ENCODE measurements around the gene XBP1. TPM values are rescaled to one million over a fixed set of nuclear protein-coding genes. Genes with fewer than 3 reads are reported as not detected.
"Not testable (repeated sequence)": the region's sequence is repeated elsewhere in the genome, so short reads cannot be mapped to it uniquely, and the experiment has no call there.

Gene XBP1
- total and polyA plus RNA-seq, 12 donors = 31.2 to 393 (median 150) TPM

GRCh38 chr22:28829358-28830181 lies 29.2 kb upstream of the XBP1 start:
- intact Hi-C loops (cut with DNase I) = loop anchor here (5.0 kb wide), 3 partner anchors 222 to 232 kb away; no protein-coding TSS in a partner anchor
- 39 to 42% (median 39%) methylated on average over 12 of the region's 12 CpGs for WGBS, 4 donors
- TF ChIP-seq CTCF (IDR thresholded peaks at IDR 0.05) (peak; percentile 96 to 99 (median 98)), POLR2A (IDR thresholded peaks at IDR 0.05) (no peak)
- no peaks in the 10 kb centered on the region for H3K9me3 ChIP-seq (replicated peaks in 1 of 3)
- no peaks in the 10 kb centered on the region for H3K27me3 ChIP-seq
- no peak overlapping the region for H3K4me3 ChIP-seq
- peak overlapping the region in 3 of 5 donors; percentile 27 to 67 (median 45) for H3K27ac ChIP-seq
- H3K36me3 ChIP-seq (replicated peaks in 1 of 2) = no peaks in the 10 kb centered on the region
- DNase-seq = peak; percentile 78 to 94 (median 85)
- peaks cover 0 to 21% of the 10 kb centered on the region in 2 donors for H3K4me1 ChIP-seq (replicated peaks in 1 of 2)

GRCh38 chr22:28826921-28827320 lies 26.6 kb upstream of the XBP1 start:
- no peaks in the 10 kb centered on the region for H3K27me3 ChIP-seq
- peaks cover 0 to 11% of the 10 kb centered on the region in 2 donors for H3K4me1 ChIP-seq (replicated peaks in 1 of 2)
- no peak overlapping the region for H3K4me3 ChIP-seq
- TF ChIP-seq POLR2A (IDR thresholded peaks at IDR 0.05) = no peak
- no peak for TF ChIP-seq CTCF (IDR thresholded peaks at IDR 0.05)
- no peak for DNase-seq
- intact Hi-C loops (cut with DNase I) = loop anchor here (5.0 kb wide), 2 partner anchors 220 to 225 kb away; no protein-coding TSS in a partner anchor
- H3K27ac ChIP-seq = no peak overlapping the region
- H3K36me3 ChIP-seq (replicated peaks in 1 of 2) = no peaks in the 10 kb centered on the region
- 90 to 96% (median 94%) methylated on average over 7 of the region's 7 CpGs for WGBS, 4 donors
- H3K9me3 ChIP-seq (replicated peaks in 1 of 3) = no peaks in the 10 kb centered on the region

- intact Hi-C loops (cut with DNase I) = loop anchor here (5.0 kb wide), 2 partner anchors 219 to 224 kb away; no protein-coding TSS in a partner anchor
- 80 to 89% (median 84%) methylated on average over 4 of the region's 4 CpGs for WGBS, 4 donors
These were observed 26.1 kb upstream of the XBP1 start for GRCh38 chr22:28826430-28826829.

GRCh38 chr22:28824455-28824854 lies 24.1 kb upstream of the XBP1 start:
- intact Hi-C loops (cut with DNase I); DNase-seq; H3K27ac ChIP-seq; H3K9me3 ChIP-seq (replicated peaks in 1 of 3); H3K36me3 ChIP-seq (replicated peaks in 1 of 2); H3K27me3 ChIP-seq; H3K4me3 ChIP-seq: not testable (repeated sequence)
- peaks cover 2 to 10% of the 10 kb centered on the region in 2 donors for H3K4me1 ChIP-seq (replicated peaks in 1 of 2)
- 85 to 98% (median 96%) methylated on average over 9 of the region's 9 CpGs for WGBS, 4 donors

More at GRCh38 chr22:28826430-28826829, 26.1 kb upstream of the XBP1 start:
- not testable (repeated sequence) for H3K4me3 ChIP-seq; DNase-seq; H3K27me3 ChIP-seq; H3K9me3 ChIP-seq (replicated peaks in 1 of 3); H3K36me3 ChIP-seq (replicated peaks in 1 of 2); H3K27ac ChIP-seq
- H3K4me1 ChIP-seq (replicated peaks in 1 of 2) = peaks cover 0 to 11% of the 10 kb centered on the region in 2 donors

GRCh38 chr22:28822930-28823551 lies 22.7 kb upstream of the XBP1 start:
- H3K27ac ChIP-seq = no peak overlapping the region
- peaks cover 16 to 20% of the 10 kb centered on the region in 2 donors for H3K4me1 ChIP-seq (replicated peaks in 1 of 2)
- no peak for TF ChIP-seq CTCF (IDR thresholded peaks at IDR 0.05)
- TF ChIP-seq POLR2A (IDR thresholded peaks at IDR 0.05) = no peak
- H3K4me3 ChIP-seq = no peak overlapping the region
- DNase-seq = no peak
- intact Hi-C loops (cut with DNase I) = no loop called here
- no peaks in the 10 kb centered on the region for H3K27me3 ChIP-seq
- WGBS, 4 donors = 74 to 87% (median 82%) methylated on average over 4 of the region's 4 CpGs
- no peaks in the 10 kb centered on the region for H3K9me3 ChIP-seq (replicated peaks in 1 of 3)
- no peaks in the 10 kb centered on the region for H3K36me3 ChIP-seq (replicated peaks in 1 of 2)

Measured in adrenal gland (tissue), 12 donors.